GM18909 (cell line): ENCODE data around the gene MRPS15.

ENCODE experiments used
- ATAC-seq: cut with Tn5 transposase; IDR thresholded peaks from one replicate; pipeline ENCODE4 v1.9.1; 2021; ENCODE audit warnings: mild to moderate bottlenecking; ENCODE audit not compliant: unreplicated experiment, poor library complexity

Gene MRPS15

GRCh38 chr1:36432616-36433015, 31.6 kb downstream of the MRPS15 start:
- no peak for ATAC-seq

GRCh38 chr1:36425791-36426190, 38.4 kb downstream of the MRPS15 start:
- no peak for ATAC-seq

GRCh38 chr1:36421649-36422048, 42.5 kb downstream of the MRPS15 start:
- no peak for ATAC-seq

GRCh38 chr1:36420836-36421317, 43.3 kb downstream of the MRPS15 start:
- ATAC-seq = no peak

GRCh38 chr1:36420409-36420808, 43.8 kb downstream of the MRPS15 start:
- ATAC-seq = no peak

GRCh38 chr1:36419569-36419968, 44.6 kb downstream of the MRPS15 start:
- no peak for ATAC-seq

- no peak for ATAC-seq
Measured at GRCh38 chr1:36419140-36419539, 45.0 kb downstream of the MRPS15 start.

- ATAC-seq = no peak
Measured at GRCh38 chr1:36417931-36418330, 46.3 kb downstream of the MRPS15 start.

GRCh38 chr1:36415661-36416326, 48.4 kb downstream of the MRPS15 start:
- no peak for ATAC-seq

- ATAC-seq = no peak
Measured at GRCh38 chr1:36414384-36414783, 49.8 kb downstream of the MRPS15 start.

- ATAC-seq = no peak
Measured at GRCh38 chr1:36411674-36412648, 52.2 kb downstream of the MRPS15 start.

- ATAC-seq = no peak
Measured at GRCh38 chr1:36408479-36408878, 55.7 kb downstream of the MRPS15 start.

- no peak for ATAC-seq
Measured at GRCh38 chr1:36406440-36406839, 57.7 kb downstream of the MRPS15 start.
